Gastrocnemius medialis (tissue), 4 donors: ENCODE measurements around the gene SSC5D. TPM values are rescaled to one million over a fixed set of nuclear protein-coding genes. Genes with fewer than 3 reads are reported as not detected.

Source experiments
- ATAC-seq, 2 donors: fragments of 150-250 bp; one replicate each; pipeline ENCODE4 v1.9.1; 2016
- DNase-seq, 2 donors: peaks; one replicate each; pipeline ENCODE4 v3.0.0-alpha.2; 2019
- H3K27ac ChIP-seq, 4 donors: fragments of 200-600 bp; sonication (generic); 1 replicate in 1 of 4; 2 replicates in 3 of 4; pipeline ENCODE4 v1.5.1; 2016 to 2018; ENCODE audit warnings: mild to moderate bottlenecking in 2 of 4, moderate library complexity in 1 of 4
- H3K27me3 ChIP-seq, 3 donors: fragments of 200-600 bp; sonication (generic) in 2 of 3; 1 replicate in 1 of 3; 2 replicates in 2 of 3; pipeline versions ENCODE4 v1.5.1 to v1.6.0; 2016 to 2019; ENCODE audit warnings: mild to moderate bottlenecking in 1 of 3, moderate library complexity in 1 of 3
- H3K36me3 ChIP-seq, 2 donors: fragments of 200-600 bp; sonication (generic) in 1 of 2; one replicate each; pipeline ENCODE4 v1.5.1; 2017 to 2018
- H3K4me1 ChIP-seq, 2 donors: fragments of 200-600 bp; sonication (generic) in 1 of 2; one replicate each; pipeline ENCODE4 v1.5.1; 2016 to 2017; ENCODE audit warnings: mild to moderate bottlenecking in 2 of 2
- H3K4me3 ChIP-seq, 4 donors: fragments of 200-600 bp; sonication (generic) in 3 of 4; 1 replicate in 1 of 4; 2 replicates in 3 of 4; pipeline ENCODE4 v1.5.1; 2016 to 2019; ENCODE audit warnings: mild to moderate bottlenecking in 2 of 4
- H3K9me3 ChIP-seq, 3 donors: fragments of 200-600 bp; sonication (generic) in 2 of 3; 1 replicate in 1 of 3; 2 replicates in 2 of 3; pipeline ENCODE4 v1.5.1; 2016 to 2019
- POLR2A ChIP-seq, 2 donors: fragments of 450-650 bp; IDR thresholded peaks; one replicate each; pipeline ENCODE4 v1.6.1; 2017; ENCODE audit warnings: antibody characterized with exemption in 2 of 2, mild to moderate bottlenecking in 2 of 2, moderate library complexity in 2 of 2
- in situ Hi-C, 4 donors: fragments of 200-750 bp; cut with MboI; loops; one replicate each; pipeline versions ENCODE4 v1.15.0 to v1.8.0; 2017; ENCODE audit warnings: low sequenced_read_pairs in 4 of 4
- intact Hi-C: fragments of 100-400 bp; cut with DNase I; formaldehyde crosslinking; loops from one replicate; pipeline ENCODE4 v1.15.1; 2023; ENCODE audit warnings: low total_unique reads
- total RNA-seq, 4 donors: library from RNA; depleted of rRNA; stranded (reverse); fragments of >200 nt; gene quantifications; one replicate each; pipeline versions ENCODE4 v1.1.0 to v1.2.3, GENCODE V29; 2016
- TF ChIP-seq, protein P1 (sequence below), 5 experiments: fragments of 450-650 bp in 3 of 5; fragments of 200-600 bp in 2 of 5; sonication (generic) in 2 of 5; IDR thresholded peaks in 4 of 5; conservative IDR thresholded peaks in 1 of 5; 1 replicate in 4 of 5; 2 replicates in 1 of 5; pipeline ENCODE4 v1.5.1; 2016 to 2019; ENCODE audit warnings: antibody characterized with exemption in 5 of 5, mild to moderate bottlenecking in 3 of 5, moderate library complexity in 3 of 5

Gene SSC5D
- total RNA-seq, 4 donors from 2014 or later = 0.53 to 2.2 (median 1.1) TPM

DNA sequence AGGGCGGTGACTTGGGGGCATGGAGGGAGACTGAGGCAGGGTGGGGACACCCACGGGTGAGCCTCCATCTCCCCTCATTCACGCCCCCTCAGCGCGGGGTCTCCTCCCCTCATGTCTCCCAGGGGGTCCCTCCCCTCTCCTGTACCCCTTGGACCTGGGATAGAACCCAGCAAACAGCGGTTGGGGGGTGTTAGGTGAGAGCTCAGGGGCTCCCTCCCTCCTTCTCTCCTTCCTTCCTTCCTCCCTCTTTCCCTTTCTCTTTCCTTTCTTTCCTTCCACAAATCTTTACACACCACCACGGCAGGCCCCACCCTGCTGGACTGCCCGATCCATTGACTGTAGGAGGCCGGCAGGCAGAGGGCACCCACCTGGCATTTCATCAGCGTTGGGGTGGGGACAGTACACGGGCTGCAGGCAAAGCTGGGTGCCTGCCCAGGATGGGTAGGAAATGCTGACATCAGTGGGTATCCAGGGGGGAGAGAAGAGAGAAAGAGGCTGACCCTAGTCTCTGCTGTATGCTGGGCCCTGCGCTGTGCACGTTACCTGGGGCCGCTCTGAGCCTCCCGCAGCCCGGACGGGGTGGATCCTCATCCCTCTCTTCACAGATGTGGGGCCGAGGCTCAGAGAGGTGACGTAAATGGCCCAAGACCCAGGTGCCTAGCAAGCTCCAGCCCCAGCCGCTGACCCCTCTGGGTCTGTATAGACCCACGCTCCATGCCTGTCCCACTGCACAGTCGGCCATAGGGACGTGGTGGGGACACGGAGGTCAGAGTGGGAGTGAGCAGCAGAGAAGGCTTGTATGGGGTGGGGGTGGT is 3.5 kb downstream of the SSC5D start:
- Histone ChIP-seq H3K4me1 (peaks cover 2 to 4% of the 10 kb centered on the region in 2 donors), H3K27me3 (peaks cover 0 to 5% (median 0%) of the 10 kb centered on the region in 3 donors), H3K4me3 (no peak overlapping the region), H3K36me3 (no peaks in the 10 kb centered on the region), H3K9me3 (no peaks in the 10 kb centered on the region), H3K27ac (peak overlapping the region in 1 of 4 donors; percentile 18)
- DNase-seq = no peak
- TF ChIP-seq POLR2A (IDR thresholded peaks at IDR 0.05) = no peak
- intact Hi-C loops (no loop called here), in situ Hi-C loops (no loop called here)
- ATAC-seq = no peak

DNA sequence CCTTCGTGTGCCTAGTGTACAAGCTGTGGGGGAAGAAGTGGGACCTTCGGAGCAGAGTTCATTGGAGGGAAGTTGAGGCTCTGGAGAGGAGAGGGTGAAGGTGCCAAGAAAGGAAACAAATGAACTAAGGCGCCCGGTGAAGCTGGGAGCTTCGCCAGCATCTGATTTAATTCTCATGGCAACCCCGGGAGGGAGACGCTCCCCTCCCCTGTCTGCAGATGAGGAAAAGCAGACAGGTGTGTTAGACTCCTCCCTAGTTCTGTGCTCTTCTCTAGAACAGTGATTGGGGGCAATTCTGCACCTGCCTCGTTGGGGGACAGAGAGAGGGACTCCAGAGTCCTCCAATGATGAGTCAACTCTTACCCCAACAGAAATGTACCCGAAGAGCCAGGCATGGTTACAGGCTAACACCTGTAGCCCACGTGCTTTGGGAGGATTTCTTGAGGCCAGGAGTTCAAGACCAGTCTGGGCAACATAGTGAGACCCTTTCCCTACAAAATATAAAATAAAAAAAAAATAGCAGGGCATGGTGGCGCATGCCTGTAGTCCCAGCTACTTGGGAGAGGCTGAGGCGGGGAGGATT is 4.2 kb downstream of the SSC5D start:
- Histone ChIP-seq H3K27ac (peak overlapping the region in 1 of 4 donors; percentile 78), H3K4me3 (no peak overlapping the region), H3K9me3 (no peaks in the 10 kb centered on the region), H3K36me3 (no peaks in the 10 kb centered on the region), H3K4me1 (no peaks in the 10 kb centered on the region), H3K27me3 (peaks cover 0 to 5% (median 0%) of the 10 kb centered on the region in 3 donors)
- DNase-seq (no peak), ATAC-seq (no peak)
- intact Hi-C loops (no loop called here), in situ Hi-C loops (no loop called here)
- TF ChIP-seq POLR2A (IDR thresholded peaks at IDR 0.05) = no peak
- TF ChIP-seq, protein P1, sequence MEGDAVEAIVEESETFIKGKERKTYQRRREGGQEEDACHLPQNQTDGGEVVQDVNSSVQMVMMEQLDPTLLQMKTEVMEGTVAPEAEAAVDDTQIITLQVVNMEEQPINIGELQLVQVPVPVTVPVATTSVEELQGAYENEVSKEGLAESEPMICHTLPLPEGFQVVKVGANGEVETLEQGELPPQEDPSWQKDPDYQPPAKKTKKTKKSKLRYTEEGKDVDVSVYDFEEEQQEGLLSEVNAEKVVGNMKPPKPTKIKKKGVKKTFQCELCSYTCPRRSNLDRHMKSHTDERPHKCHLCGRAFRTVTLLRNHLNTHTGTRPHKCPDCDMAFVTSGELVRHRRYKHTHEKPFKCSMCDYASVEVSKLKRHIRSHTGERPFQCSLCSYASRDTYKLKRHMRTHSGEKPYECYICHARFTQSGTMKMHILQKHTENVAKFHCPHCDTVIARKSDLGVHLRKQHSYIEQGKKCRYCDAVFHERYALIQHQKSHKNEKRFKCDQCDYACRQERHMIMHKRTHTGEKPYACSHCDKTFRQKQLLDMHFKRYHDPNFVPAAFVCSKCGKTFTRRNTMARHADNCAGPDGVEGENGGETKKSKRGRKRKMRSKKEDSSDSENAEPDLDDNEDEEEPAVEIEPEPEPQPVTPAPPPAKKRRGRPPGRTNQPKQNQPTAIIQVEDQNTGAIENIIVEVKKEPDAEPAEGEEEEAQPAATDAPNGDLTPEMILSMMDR (IDR thresholded peaks at IDR 0.05 in 4 of 5, conservative IDR thresholded peaks at IDR 0.05 in 1 of 5) = no peak

DNA sequence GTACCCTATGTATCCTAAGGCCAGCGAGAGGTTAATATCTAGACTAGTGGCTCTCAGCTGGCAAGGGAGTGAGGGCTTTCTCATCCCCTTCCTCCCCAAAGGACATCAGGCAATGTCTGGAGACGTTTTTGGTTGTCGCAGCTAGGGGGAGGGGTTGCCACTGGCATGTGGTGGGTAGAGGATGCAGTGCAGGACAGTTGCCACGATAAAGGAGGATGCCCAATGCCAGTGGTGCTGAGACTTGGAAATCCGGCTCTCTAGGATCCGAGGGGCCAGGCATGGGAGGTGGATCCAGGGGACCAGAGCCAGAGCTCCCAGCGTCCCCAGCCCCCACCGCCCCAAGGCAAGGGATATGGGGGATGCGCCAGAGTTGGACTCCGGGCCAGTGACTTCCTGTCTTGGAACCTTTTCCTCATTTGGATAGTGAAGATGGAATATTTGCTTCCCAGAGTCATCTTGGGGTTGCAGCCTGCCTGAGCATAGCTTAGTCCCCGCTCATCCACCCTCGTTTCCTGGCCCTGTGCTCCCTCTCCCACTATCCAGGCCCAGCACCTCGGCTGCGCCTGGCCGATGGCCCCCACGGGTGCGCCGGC is 4.9 kb downstream of the SSC5D start:
- Histone ChIP-seq H3K36me3 (no peaks in the 10 kb centered on the region), H3K27ac (peak overlapping the region; percentile 68 to 78 (median 70)), H3K4me1 (no peaks in the 10 kb centered on the region), H3K9me3 (no peaks in the 10 kb centered on the region), H3K4me3 (peak overlapping the region in 2 of 4 donors; percentile 23 to 39), H3K27me3 (peaks cover 0 to 5% (median 0%) of the 10 kb centered on the region in 3 donors)
- in situ Hi-C loops (no loop called here), intact Hi-C loops (no loop called here)
- ATAC-seq (no peak), DNase-seq (no peak)
- no peak for TF ChIP-seq POLR2A (IDR thresholded peaks at IDR 0.05)
- TF ChIP-seq, protein P1 (IDR thresholded peaks at IDR 0.05 in 4 of 5, conservative IDR thresholded peaks at IDR 0.05 in 1 of 5) = no peak

DNA sequence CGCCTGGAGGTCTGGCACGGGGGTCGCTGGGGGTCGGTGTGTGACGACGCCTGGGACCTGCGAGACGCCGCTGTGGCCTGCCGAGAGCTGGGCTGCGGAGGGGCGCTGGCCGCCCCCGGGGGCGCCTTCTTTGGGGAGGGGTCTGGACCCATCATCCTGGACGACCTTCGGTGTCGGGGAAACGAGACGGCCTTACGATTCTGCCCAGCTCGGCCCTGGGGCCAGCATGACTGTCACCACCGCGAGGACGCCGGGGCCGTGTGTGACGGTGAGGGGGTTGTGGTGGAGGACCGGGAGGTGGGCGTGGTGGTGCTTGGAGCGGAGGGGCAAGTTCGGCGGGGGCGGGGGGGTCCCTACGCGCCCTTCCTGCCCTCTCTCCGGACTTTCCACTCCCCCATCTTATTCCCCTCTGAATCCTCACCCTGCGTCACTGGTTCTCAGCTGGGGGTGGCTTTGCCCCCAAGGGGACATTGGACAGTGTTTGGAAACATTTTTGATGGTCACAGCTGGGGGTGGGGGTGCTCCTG is 5.5 kb downstream of the SSC5D start:
- peak overlapping the region; percentile 70 to 78 (median 70) for H3K27ac ChIP-seq
- ATAC-seq (no peak), DNase-seq (no peak)
- in situ Hi-C loops (no loop called here), intact Hi-C loops (no loop called here)
- H3K36me3 ChIP-seq = no peaks in the 10 kb centered on the region
- peak overlapping the region in 3 of 4 donors; percentile 23 to 41 (median 39) for H3K4me3 ChIP-seq
- H3K27me3 ChIP-seq = peaks cover 0 to 5% (median 0%) of the 10 kb centered on the region in 3 donors
- no peaks in the 10 kb centered on the region for H3K4me1 ChIP-seq
- H3K9me3 ChIP-seq = no peaks in the 10 kb centered on the region
- TF ChIP-seq POLR2A (IDR thresholded peaks at IDR 0.05) = no peak
- TF ChIP-seq, protein P1 (IDR thresholded peaks at IDR 0.05 in 4 of 5, conservative IDR thresholded peaks at IDR 0.05 in 1 of 5) = no peak
